ENCODE results near the gene BRCC3.

BRCC3 gene

GRCh38 chrX:155027509-155028066 is 43.7 kb upstream of the BRCC3 start:
- DNase-seq (ENCODE audit: low read depth): peak; percentile 82
- TF ChIP-seq CTCF (conservative IDR thresholded peaks at IDR 0.05; ENCODE audit: control insufficient read depth, insufficient read depth, low read depth, low read length): no peak
- H3K4me3 ChIP-seq (ENCODE audit: control insufficient read depth, low read depth, low read length): peak overlapping the region; percentile 75

- TF ChIP-seq CTCF (conservative IDR thresholded peaks at IDR 0.05; ENCODE audit: control insufficient read depth, insufficient read depth, low read depth, low read length): no peak
- no peak for DNase-seq (ENCODE audit: low read depth)
- H3K4me3 ChIP-seq (ENCODE audit: control insufficient read depth, low read depth, low read length): peak overlapping the region; percentile 75
Observed at GRCh38 chrX:155028129-155028528, 43.2 kb upstream of the BRCC3 start.

GRCh38 chrX:155028877-155029291 is 42.4 kb upstream of the BRCC3 start:
- no peak overlapping the region for H3K4me3 ChIP-seq (ENCODE audit: control insufficient read depth, low read depth, low read length)
- peak; percentile 53 for DNase-seq (ENCODE audit: low read depth)
- TF ChIP-seq CTCF (conservative IDR thresholded peaks at IDR 0.05; ENCODE audit: control insufficient read depth, insufficient read depth, low read depth, low read length): no peak

- H3K4me3 ChIP-seq (ENCODE audit: control insufficient read depth, low read depth, low read length): no peak overlapping the region
- no peak for DNase-seq (ENCODE audit: low read depth)
- no peak for TF ChIP-seq CTCF (conservative IDR thresholded peaks at IDR 0.05; ENCODE audit: control insufficient read depth, insufficient read depth, low read depth, low read length)
Observed at GRCh38 chrX:155031657-155032056, 39.7 kb upstream of the BRCC3 start.

GRCh38 chrX:155035688-155036087 is 35.6 kb upstream of the BRCC3 start:
- no peak overlapping the region for H3K4me3 ChIP-seq (ENCODE audit: control insufficient read depth, low read depth, low read length)
- TF ChIP-seq CTCF (conservative IDR thresholded peaks at IDR 0.05; ENCODE audit: control insufficient read depth, insufficient read depth, low read depth, low read length): no peak
- DNase-seq (ENCODE audit: low read depth): no peak

- no peak for DNase-seq (ENCODE audit: low read depth)
- H3K4me3 ChIP-seq (ENCODE audit: control insufficient read depth, low read depth, low read length): no peak overlapping the region
- TF ChIP-seq CTCF (conservative IDR thresholded peaks at IDR 0.05; ENCODE audit: control insufficient read depth, insufficient read depth, low read depth, low read length): no peak
Observed at GRCh38 chrX:155046129-155046810, 25.0 kb upstream of the BRCC3 start.

Measured in fibroblast of mammary gland (primary cell).